ENCODE data around the gene PKLR. TPM values are rescaled to one million over a fixed set of nuclear protein-coding genes. Genes with fewer than 3 reads are reported as not detected.
A peak's percentile ranks its signal among the peaks of the same experiment; 100 is the strongest.

The PKLR gene
- total RNA-seq, 1 donor from 2014 or later = 0.11 TPM

- peak overlapping the region; percentile 76 for H3K4me3 Mint-ChIP-seq
- H3K9me3 Mint-ChIP-seq = no peaks in the 10 kb centered on the region
- TF ChIP-seq, protein P1, sequence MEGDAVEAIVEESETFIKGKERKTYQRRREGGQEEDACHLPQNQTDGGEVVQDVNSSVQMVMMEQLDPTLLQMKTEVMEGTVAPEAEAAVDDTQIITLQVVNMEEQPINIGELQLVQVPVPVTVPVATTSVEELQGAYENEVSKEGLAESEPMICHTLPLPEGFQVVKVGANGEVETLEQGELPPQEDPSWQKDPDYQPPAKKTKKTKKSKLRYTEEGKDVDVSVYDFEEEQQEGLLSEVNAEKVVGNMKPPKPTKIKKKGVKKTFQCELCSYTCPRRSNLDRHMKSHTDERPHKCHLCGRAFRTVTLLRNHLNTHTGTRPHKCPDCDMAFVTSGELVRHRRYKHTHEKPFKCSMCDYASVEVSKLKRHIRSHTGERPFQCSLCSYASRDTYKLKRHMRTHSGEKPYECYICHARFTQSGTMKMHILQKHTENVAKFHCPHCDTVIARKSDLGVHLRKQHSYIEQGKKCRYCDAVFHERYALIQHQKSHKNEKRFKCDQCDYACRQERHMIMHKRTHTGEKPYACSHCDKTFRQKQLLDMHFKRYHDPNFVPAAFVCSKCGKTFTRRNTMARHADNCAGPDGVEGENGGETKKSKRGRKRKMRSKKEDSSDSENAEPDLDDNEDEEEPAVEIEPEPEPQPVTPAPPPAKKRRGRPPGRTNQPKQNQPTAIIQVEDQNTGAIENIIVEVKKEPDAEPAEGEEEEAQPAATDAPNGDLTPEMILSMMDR (IDR thresholded peaks at IDR 0.05; ENCODE audit: unreplicated experiment) = no peak
- H3K4me1 Mint-ChIP-seq = peaks cover 15% of the 10 kb centered on the region
- H3K36me3 Mint-ChIP-seq = peaks cover 7% of the 10 kb centered on the region
- peak overlapping the region; percentile 65 for H3K27ac Mint-ChIP-seq
- no peak for DNase-seq (ENCODE audit: low spot score in 2 of 2, unreplicated experiment in 2 of 2)
- H3K27me3 Mint-ChIP-seq (ENCODE audit: low read depth) = no peaks in the 10 kb centered on the region
Measured at GRCh38 chr1:155278689-155279160, 22.5 kb downstream of the PKLR start.

DNA sequence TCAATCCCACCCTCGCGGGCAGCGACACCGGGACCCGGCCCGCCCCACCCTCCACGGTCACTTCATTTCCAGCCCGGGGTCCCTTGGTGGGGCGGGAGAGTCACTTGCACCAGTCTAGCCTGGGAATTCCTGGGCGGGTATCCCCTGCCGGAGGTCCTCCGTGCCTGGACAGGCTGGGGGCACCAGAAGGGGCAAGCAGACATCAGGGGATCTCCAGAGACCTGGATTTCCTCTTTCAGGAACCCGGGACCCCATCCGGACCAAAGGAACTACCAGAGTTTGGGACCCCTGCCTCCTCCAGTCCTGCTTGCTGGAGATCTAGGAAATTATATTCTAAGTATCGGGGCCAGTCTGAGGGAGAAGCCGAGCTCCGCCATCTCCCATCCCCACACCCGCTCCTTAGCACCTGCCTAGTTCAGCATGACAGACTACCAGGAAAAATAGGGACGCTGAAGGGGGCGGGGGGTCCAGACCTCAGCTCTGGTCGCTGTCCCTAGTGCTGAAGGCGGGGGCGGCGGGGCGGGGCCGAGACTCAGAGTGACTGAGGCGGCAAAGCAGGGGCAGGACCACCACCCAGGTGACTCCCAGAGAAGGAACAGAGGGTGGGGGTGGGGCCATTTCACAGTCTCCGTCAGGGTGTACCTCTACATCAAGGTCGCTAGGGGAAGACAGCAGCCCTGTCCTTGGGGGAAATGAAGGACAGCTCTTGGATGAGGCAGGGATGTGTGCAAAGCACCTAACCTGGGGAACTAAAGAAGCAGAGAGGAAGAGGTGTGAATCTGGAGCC lies 23.1 kb downstream of the PKLR start:
- peaks cover 7% of the 10 kb centered on the region for H3K36me3 Mint-ChIP-seq
- no peaks in the 10 kb centered on the region for H3K9me3 Mint-ChIP-seq
- peak overlapping the region; percentile 65 for H3K27ac Mint-ChIP-seq
- TF ChIP-seq, protein P1 (IDR thresholded peaks at IDR 0.05; ENCODE audit: unreplicated experiment) = peak; percentile 34
- no peaks in the 10 kb centered on the region for H3K27me3 Mint-ChIP-seq (ENCODE audit: low read depth)
- H3K4me1 Mint-ChIP-seq = peaks cover 16% of the 10 kb centered on the region
- peak; percentile 76 to 83 for DNase-seq (ENCODE audit: low spot score in 2 of 2, unreplicated experiment in 2 of 2)
- H3K4me3 Mint-ChIP-seq = peak overlapping the region; percentile 76

GRCh38 chr1:155277070-155277901 lies 24.0 kb downstream of the PKLR start, which contains the start of gene HCN3:
Gene HCN3, plus strand, starts transcription at chr1:155277463. Its CDS starts 128 bp downstream, at chr1:155277591.
- peak; percentile 97 to 99 for DNase-seq (ENCODE audit: low spot score in 2 of 2, unreplicated experiment in 2 of 2)
- Mint-ChIP-seq H3K9me3 (no peaks in the 10 kb centered on the region), H3K36me3 (peaks cover 4% of the 10 kb centered on the region), H3K27me3 (ENCODE audit: low read depth) (no peaks in the 10 kb centered on the region), H3K4me3 (peak within 1 kb of the TSS; percentile 76), H3K4me1 (peaks cover 23% of the 10 kb centered on the region), H3K27ac (peak within 1 kb of the TSS; percentile 65)
- TF ChIP-seq, protein P1 (IDR thresholded peaks at IDR 0.05; ENCODE audit: unreplicated experiment) = peak; percentile 69

- peak within 1 kb of the TSS; percentile 97 for H3K27ac Mint-ChIP-seq
- peak; percentile 88 to 92 for DNase-seq (ENCODE audit: low spot score in 2 of 2, unreplicated experiment in 2 of 2)
- TF ChIP-seq, protein P1 (IDR thresholded peaks at IDR 0.05; ENCODE audit: unreplicated experiment) = no peak
- H3K9me3 Mint-ChIP-seq = no peaks in the 10 kb centered on the region
- H3K4me1 Mint-ChIP-seq = peaks cover 32% of the 10 kb centered on the region
- H3K36me3 Mint-ChIP-seq = peaks cover 11% of the 10 kb centered on the region
- peak within 1 kb of the TSS; percentile 96 for H3K4me3 Mint-ChIP-seq
- no peaks in the 10 kb centered on the region for H3K27me3 Mint-ChIP-seq (ENCODE audit: low read depth)
Measured at GRCh38 chr1:155273343-155274245, 27.6 kb downstream of the PKLR start, which contains the start of gene CLK2. Gene CLK2, minus strand, starts transcription at chr1:155273504. Its CDS starts 2,527 bp downstream, at chr1:155270977.
